Astrocyte (in vitro differentiated cells and primary cell): ENCODE results near the gene PTX4.

Experiments used
- CTCF ChIP-seq: IDR thresholded peaks from 2 replicates; pipeline ENCODE4 v1.5.1; 2011; ENCODE audit warnings: low read depth, mild to moderate bottlenecking, inconsistent platforms, low read length, moderate library complexity; ENCODE audit not compliant: insufficient read depth
- EZH2 ChIP-seq: IDR thresholded peaks from 2 replicates; pipeline ENCODE4 v1.6.1; 2012; ENCODE audit warnings: mild to moderate bottlenecking, low read length, inconsistent platforms; ENCODE audit not compliant: insufficient read depth

DNA sequence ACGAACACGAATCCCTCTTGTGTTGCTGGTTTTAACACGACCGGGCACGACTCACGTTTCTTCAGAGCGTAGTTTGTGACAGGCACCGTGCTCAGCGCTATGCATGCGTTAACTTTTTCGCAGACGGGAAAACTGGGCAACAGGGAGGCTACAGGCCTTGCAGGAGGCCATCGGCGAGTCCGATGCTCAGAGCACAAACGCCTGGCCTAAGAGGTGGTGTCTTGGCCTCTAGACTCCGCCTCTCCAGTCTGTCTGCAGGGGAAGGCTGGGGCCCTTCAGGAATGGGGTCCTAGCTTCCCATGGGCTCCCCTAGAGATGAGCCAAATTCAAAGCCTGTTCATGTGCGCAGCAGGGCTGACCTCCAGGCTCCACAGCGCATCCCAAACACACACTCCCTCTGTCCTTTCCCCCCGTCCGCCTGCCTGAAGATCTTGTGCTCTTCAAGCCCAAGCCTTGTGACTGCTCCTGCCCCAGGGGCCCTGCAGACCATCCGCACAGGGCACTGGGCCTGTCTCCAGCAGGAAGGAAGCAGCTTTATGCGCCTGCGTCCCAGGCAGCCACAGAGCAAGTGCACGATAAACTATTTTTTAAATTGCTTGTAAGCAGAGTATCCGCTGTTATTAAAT lies 17.1 kb downstream of the PTX4 start:
- TF ChIP-seq CTCF (no peak), EZH2 (no peak)
